ENCODE measurements around the gene SBF2.
"Not testable (repeated sequence)": the region's sequence is repeated elsewhere in the genome, so short reads cannot be mapped to it uniquely, and the experiment has no call there.

SBF2 gene

DNA sequence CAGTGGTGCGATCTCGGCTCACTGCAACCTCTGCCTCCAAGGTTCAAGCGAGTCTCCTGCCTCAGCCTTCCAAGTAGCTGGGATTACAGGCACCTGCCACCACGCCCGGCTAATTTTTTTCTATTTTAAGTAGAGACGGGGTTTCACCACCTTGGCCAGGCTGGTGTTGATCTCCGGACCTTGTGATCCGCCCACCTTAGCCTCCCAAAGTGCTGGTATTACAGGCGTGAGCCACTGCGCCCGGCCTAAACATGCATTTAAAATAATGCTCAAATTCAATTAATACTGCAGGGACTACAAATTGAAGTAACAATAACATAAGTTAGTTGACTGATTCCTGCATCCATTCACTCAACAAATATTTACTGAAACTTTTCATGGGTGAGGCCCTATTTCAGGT, 354.9 kb downstream of the SBF2 start:
- not testable (repeated sequence) for DNase-seq

DNA sequence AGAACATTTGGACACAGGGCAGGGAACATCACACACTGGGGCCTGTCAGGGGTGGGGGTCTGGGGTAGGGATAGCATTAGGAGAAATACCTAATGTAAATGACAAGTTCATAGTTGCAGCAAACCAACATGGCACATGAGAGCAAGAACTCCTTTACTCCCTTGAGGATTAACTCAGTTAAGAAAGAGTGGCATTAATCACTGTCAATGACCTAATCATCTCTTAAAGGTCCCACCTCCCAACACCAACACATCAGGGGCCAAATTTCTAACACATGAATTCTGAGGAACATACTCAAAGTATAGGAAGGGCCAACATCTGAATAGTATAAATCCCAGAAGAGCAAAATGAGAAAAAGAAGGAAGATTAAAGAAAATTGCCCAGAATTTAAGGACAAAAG, 357.3 kb downstream of the SBF2 start:
- no peak for DNase-seq

DNA sequence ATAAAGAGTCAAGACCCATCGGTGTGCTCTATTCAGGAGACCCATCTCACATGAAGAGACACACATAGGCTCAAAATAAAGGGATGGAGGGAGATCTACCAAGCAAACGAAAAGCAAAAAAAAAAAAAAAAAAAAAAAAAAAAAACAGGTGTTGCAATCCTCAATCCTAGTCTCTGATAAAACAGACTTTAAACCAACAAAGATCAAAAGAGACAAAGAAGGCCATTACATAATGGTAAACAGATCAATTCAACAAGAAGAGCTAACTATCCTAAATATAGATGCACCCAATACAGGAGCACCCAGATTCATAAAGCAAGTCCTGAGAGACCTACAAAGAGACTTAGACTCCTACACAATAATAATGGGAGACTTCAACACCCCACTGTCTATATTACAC, 361.2 kb downstream of the SBF2 start:
- not testable (repeated sequence) for DNase-seq

DNA sequence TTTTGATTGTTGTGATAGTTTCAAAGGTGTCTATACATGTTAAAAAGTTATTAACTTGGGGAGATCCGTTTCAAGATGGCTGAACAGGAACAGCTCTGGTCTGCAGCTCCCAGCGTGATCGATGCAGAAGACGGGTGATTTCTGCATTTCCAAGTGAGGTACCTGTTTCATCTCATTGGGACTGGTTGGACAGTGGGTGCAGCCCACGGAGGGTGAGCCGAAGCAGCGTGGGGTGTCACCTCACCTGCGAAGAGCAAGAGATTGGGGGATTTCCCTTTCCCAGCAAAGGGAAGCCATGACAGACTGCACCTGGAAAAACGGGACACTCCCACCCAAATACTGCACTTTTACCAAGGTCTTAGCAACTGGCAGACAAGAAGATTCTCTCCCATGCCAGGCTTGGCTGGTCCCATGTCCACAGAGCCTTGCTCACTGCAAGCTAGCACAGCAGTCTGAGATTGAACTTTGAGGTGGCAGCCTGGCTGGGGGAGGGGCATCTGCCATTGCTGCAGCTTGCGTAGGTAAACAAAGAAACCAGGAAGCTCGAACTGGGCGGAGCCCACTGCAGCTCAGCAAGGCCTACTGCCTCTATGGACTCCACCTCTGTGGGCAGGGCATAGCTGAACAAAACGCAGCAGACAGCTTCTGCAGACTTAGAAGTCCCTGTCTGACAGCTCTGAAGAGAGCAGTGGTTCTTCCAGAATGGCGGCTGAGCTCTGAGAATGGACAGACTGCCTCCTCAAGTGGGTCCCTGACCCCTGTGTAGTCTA, 363.3 kb downstream of the SBF2 start:
- DNase-seq: not testable (repeated sequence)

DNA sequence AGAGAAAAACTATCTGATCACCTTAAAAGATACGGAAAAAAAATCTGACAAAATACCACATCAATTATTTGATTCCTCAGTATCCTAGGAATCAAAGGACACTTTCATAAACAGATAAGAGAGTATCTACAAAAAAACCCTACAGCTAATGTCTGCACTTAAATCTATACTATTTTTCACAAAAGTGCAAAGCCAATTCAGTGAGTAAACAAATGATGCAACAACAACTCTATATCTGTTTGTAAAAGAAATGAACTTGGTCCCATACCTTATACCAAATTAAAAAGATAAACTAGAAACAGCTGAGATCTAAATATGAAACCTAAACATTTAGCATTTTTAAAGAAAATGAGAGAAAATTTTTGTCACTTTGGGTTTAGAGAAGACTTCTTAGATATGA, 366.3 kb downstream of the SBF2 start:
- no peak for DNase-seq

DNA sequence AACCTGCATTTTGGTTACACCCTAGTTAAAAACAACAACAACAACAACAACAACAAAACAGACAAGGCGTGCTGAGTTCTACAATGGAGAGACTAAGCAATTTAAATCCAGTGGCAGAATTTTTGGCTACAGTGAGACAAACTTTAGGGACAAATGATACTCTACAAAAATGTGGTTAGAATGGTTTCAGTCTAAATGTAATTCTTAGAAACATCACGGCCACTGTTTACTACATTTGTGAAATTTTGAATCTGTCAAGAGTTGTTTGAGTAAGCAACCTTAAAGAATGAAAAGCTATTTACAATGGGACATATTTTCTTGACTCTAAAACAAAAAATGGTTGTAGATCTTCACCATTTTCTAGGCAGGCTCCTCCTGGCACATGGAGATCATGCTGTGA, 370.7 kb downstream of the SBF2 start:
- no peak for DNase-seq

DNA sequence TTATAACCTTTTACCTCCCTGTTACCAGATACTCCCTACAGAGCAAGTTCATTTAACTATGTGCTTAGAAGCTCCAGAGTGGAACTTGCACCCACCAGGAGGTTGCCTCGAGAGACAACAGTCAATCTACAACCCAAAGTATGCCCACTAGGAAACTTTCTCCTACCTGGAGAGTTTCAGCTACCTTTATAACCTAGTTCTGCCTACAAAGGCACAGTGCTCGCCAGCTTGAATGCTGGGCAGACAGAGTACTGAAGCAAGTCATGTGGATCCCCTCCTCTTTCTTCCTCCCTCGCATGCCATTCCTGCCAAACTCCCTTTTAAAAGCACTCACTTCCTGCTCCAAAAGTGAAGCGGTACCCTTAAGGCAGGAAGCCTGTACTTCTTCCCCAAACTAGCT, 371.2 kb downstream of the SBF2 start:
- no peak for DNase-seq

DNA sequence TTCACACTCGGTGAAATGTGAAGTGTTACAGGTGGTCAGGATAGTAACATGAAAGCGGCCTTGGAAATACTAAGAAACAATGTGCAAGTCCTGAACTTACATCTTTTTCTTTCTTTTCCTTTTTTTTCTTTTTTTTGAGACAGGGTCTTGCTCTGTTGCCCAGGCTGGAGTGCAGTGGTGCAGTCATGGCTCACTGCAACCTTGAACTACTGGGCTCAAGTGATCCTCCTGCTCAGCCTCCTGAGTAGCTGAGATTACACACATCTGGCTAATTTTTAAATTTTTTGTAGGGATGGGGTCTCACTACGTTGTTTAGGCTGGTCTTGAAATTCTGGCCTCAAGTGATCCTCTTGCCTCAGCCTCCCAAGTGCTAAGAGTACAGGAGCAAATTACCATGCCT, 377.5 kb downstream of the SBF2 start:
- DNase-seq: no peak

DNA sequence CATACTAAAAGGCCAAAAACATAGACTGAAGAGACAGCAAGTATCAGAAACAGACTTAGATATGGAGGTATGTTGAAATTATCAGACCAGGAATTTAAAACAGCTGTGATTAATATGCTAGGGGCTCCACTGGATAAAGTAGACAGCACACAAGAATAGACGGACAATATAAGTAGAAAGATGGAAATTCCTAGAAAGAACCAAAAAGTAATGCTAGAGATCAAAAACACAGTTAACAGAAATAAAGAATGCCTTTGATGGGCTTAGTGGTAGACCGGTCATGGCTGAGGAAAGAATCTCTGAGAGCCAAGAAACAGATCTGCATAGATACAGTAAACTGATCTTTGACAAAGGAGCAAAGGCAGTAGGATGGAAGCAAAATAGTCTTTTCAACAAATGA, 380.0 kb downstream of the SBF2 start:
- DNase-seq: no peak

DNA sequence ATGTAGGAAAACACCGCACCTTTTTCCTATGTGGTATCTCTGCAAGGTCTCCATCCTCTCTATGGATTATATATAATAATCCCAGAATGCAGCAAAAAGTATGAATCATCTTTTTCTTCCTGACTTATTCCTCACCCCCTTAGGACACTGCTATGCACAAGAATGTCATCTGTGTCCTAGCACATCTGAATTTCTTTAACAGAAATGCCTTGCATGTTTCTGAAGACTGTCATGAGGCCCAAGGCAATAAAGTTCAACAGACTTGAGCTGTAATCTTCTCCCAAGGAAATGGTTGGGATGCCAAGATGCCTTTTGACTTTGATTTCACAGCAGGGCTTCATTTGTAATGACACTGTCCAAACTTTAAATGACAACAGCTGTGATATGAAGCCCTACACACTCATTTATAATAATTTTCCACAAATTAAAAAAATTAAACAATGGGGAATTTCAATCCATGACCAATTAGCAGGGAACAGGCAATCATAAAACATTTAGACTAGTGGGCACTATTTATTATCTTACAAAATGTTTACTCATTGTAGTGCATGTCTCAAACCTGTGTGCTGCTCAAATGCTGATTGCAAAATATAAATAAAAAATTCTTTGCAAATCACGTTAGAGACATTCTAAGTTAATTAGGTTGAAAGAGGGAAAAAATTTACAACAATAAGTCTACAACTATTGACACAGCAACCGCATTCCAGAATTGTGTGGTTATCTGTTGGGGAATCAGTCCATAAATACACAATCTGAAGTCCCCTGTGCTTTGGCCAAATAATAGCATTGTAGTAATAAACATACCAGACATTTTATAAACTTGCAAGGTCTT, 387.8 kb downstream of the SBF2 start:
- no peak for DNase-seq

DNA sequence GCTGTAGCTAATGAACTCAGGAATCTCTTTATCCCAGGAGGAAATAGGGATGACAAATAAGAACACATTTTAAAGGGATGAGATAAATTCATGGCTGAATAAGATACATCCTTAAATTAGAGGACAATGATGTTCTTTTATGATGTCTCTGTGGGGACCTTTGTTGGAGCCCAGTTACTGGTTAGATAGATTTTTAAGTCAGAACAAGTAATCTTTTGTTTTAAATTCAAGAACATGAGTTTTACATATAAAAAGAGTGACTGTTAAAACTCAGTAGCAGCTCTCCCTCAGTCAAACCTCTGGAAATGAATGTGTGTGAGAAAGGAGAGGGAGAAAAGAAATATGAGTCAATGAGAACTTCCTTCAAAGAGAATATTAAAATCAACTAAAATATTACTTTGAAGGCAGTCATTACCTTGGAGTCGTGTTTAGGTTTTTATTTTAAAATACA, 388.5 kb downstream of the SBF2 start:
- DNase-seq: no peak

DNA sequence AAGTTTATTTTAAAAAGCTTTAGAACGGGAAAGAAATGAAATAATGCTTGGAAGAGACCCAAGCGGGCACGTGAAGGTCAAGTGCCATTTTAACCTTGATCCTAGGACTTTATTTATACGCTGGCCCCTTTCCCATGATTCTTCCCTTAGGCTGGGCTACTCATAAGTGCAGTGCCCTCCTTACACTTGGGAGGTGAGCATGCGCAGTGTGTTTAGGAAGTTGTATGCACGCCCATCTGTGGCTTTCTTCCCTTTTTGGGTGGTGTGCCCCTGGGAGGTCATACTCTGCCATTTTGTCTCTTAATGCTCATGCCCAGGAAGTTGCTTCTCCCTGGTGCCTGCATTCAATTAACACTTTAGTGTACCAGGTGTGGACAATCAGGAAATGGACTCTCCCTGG, 390.4 kb downstream of the SBF2 start:
- DNase-seq: no peak

DNA sequence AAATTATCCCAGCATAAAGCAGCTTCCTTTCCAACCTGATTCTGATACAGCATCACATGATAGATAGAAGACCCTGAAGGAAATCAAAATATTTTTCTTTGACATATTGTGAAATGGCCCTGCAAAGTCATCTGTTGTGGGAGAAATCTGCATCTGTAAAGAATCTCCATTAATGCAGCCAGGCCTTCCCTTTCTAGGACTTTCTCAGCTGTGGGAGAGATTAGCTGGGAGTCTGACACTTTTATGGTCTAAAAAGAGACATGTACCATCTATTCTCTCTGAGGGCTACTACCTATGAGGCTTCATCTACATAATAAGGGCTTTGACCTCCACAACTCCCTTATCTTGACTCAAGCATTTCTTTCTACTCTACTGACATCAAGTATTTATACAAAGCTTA, 392.1 kb downstream of the SBF2 start:
- no peak for DNase-seq

DNA sequence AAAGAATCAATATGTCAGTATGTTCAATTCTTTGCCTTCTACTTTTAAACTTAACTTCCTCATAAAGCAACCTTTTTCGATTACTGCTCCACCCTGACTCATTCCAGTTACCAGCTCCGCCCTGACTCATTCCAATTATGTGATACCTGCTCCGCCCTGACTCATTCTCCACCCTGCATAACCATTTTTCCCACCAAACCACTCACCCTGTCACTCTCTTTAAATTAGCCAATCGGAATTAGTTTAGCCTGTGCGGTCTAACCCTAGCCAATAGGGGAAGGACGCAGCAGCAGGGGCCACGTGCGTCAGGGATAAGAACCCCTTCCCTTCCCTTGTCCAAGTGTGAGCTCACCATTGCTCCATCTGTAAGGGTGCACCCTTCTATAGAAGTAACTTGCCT, 393.8 kb downstream of the SBF2 start:
- DNase-seq: not testable (repeated sequence)

DNA sequence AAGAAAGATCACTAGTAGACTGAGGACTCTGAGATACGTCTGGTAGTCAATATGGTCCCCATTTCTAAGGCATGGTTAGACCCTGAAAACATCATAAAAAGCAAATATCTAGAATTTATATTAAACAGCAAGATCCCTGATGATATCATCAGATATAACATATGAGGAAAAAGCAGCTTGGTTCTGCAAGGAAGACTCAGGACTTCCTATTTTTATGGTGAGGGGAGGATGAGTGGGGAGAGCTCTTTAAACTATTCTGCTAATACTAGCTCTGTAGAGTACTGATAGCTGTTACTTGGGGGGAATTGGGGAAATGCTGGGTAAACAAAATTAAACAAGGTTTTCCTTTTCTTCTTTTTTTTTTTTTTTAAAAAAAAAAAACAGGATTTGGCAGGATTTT, 394.3 kb downstream of the SBF2 start:
- no peak for DNase-seq

DNA sequence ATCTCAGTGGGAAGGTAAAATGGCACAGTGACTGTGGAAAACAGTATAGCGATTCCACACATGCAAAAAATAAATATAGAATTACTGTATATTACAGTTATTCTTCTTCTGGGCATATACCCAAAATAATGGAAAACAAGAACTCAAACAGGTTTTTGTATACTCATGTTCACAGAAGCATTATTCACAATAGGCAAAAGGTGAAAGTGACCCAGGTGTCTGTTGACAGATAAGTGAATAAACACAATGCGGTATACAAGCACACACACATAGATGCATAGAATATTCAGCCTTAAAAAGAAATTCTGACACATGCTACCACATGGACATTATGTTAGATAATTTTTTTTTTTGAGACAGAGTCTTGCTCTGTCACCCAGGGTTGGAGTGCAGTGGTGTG, 397.1 kb downstream of the SBF2 start:
- no peak for DNase-seq

DNA sequence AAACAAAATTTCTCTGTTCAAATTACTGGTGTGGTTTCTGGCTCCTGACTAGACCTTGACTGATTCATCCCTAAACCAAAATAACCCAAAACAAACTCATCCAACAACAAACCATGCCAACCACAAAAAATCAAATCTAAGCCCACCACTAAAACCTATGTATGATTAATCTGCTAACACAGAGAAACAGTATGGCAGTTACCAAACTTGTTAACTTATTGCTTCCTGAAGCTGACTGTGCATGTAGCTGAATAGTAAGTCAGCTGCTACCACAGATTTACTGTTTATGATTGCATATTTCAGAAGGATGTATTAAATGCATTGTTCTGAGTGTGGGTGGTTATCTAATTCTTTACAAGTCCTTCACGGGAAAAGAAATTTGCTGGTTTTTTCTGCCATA, 399.0 kb downstream of the SBF2 start:
- DNase-seq: no peak

DNA sequence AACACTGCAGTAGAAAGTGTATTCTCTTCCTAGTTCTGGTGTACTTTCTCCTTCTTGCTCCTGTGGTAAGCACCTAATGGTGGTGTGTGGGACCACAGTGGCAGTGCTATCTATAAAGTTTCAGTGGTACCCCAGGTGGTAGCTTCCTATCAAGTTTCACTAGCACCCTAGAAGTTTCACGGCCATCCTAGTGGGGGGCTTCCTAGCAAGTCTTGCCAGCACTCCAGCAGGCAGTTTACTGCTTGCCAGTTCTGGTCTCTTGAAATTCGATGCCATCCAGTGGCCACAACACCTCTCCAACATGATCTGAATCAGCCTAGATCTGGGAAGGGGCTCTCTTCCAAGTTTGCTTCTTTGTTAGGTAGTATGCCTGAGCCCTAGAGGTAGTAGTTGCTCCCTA, 400.5 kb downstream of the SBF2 start:
- no peak for DNase-seq

DNA sequence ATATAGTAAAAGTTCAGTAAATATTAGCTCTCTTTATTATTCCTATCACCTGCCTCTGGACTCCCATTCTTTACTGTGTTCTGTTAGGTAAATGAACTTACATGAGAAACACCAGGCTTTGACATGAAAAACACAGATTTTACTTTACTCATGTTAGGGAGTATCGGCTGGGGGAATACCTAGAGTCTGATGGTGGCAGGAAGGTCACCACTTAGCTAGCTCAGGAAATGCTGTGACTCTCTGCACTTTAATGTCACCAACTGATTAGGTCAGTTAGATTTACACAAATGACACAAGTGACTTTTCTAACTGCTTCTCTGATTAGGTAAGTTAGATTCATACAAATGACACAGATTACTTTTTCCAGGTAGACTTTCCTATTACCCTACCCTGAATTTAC, 405.1 kb downstream of the SBF2 start:
- DNase-seq: no peak

DNA sequence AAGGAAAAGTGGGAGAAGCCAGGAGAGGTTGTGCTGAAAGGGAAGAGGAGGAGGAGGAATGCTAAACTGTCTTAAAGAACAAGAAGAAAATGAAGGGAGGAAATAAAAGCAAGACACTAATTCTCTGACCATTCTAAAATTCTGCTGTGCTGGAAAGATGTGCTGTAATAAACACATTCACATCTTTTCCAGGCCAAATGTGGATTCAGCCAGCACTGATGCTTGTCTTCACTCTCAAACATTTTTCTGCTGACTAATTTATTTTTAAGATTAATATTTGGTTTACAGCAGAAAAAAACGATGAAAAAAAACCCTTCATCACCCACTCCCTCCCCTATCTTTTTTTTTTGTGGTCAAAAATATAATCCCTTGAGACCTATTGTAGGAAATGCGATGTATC, 406.5 kb downstream of the SBF2 start:
- no peak for DNase-seq

DNA sequence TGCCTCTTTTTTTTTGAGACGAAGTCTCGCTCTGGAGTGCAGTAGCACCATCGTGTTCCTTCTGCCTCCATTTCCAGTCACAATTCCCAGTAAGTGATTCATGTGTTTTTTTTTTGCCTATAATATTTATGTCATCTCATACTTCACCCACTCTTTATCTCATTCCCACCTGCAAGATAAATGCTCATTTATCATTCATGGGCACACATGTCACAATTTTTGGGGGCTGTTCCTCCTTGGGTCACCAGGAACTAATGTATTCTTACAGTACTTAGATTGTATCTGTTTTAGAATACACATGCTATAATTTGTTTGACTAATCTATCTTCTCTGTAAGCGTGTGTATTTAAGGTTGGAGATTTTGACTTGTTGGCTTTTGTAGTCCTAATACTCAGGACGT, 407.4 kb downstream of the SBF2 start:
- no peak for DNase-seq

DNA sequence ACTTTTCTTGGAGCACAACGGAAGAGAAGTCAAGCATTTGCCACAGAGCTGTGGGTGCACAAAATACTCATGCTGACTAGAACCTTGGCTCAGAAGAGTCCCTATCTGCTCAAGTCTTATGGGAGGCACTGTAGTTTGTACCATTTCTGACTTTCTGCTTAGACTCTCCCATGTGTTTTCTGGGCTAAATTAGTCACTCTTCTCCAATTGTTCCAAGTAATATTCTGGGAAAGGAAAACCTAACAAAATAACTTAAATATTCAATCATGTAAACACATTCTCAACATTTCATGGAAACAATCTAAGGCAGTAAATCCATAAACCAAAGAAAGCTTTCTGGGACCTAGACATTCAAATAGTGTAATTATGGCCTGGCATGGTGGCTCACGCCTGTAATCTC, 409.4 kb downstream of the SBF2 start:
- DNase-seq: no peak

DNA sequence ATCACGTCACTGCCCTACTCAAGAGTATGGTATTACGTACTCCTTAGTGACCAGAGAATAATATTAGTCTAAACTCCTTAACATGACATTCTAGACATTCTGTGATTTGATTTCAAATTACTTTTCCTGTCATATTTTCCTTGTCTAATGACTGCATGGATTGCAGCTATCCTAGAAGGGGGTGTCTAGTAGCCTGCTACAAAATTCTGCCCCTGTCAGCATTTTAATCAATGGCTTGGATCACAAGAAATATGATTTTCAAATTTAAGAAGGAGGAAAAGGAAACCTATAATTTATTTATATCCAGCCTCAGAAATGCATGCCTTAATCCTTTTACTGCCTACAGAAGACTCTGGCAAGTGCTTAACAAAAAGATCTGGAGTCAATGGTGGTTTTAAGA, 413.4 kb downstream of the SBF2 start:
- no peak for DNase-seq

DNA sequence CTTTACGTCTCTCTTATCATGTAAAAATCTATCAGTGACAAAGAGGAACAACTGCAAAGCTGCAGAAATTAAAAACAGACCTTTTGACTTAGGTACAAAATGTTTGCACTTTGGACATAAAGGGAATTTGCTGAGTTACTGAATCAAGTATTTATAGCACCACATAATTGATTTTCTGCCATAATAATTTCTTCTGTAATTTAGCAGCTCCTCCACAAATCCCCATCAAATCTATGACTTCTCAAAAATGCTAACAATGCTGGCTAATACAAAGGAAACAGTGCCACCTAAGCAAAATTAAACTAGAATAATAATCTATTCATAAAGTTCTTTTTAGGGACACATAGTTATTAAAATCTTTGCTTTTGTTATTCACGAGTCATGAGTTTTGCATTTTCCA, 415.1 kb downstream of the SBF2 start:
- no peak for DNase-seq

DNA sequence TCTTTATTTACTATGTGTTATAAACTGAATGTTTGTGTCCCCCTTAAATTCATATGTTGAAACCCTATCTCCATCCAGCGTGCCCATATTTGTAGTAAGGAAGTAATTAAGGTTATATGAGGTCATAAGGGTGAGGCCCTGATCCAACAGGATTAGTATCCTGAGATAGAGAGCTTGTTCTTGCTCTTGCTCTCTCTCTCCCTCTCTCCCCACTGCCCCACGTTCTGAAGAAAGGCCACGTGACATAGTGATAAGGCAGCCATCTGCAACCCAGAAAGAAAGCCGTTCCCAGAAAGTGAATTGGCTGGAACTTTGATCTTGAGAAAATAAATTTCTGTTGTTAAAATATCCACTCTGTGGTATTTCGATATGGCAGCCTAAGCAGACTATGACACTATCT, 417.7 kb downstream of the SBF2 start:
- DNase-seq: no peak
